Upper lobe of left lung (tissue), 4 donors: ENCODE results near the gene LAMC2.

Source experiments
- CTCF ChIP-seq, 6 experiments: fragments of 450-650 bp in 4 of 6; fragments of 200-600 bp in 2 of 6; sonication (generic) in 2 of 6; IDR thresholded peaks; one replicate each; pipeline ENCODE4 v1.5.1; 2016 to 2019; ENCODE audit warnings: antibody characterized with exemption in 6 of 6
- EP300 ChIP-seq, 4 donors: sonication (generic); formaldehyde crosslinking; IDR thresholded peaks; one replicate each; pipeline ENCODE4 v1.5.1; 2017; ENCODE audit warnings: antibody characterized with exemption in 4 of 4, control low read depth in 2 of 4
- POLR2A ChIP-seq, 4 donors: fragments of 450-650 bp; IDR thresholded peaks; one replicate each; pipeline ENCODE4 v1.5.1; 2016 to 2017; ENCODE audit warnings: antibody characterized with exemption in 4 of 4, mild to moderate bottlenecking in 2 of 4
- POLR2AphosphoS5 ChIP-seq, 2 donors: sonication (generic); formaldehyde crosslinking; IDR thresholded peaks; one replicate each; pipeline ENCODE4 v1.5.1; 2017; ENCODE audit warnings: antibody characterized with exemption in 2 of 2

GRCh38 chr1:183251101-183251958 is 65.3 kb downstream of the LAMC2 start:
- TF ChIP-seq CTCF (IDR thresholded peaks at IDR 0.05) (no peak), POLR2A (IDR thresholded peaks at IDR 0.05) (no peak), EP300 (IDR thresholded peaks at IDR 0.05) (no peak), POLR2AphosphoS5 (IDR thresholded peaks at IDR 0.05) (no peak)
